HG02571 (cell line): ENCODE data around the gene TSPAN16.

ENCODE experiments used
- ATAC-seq: cut with Tn5 transposase; IDR thresholded peaks from one replicate; pipeline ENCODE4 v1.9.1; 2021; ENCODE audit warnings: mild to moderate bottlenecking, moderate library complexity; ENCODE audit not compliant: unreplicated experiment

TSPAN16 gene, protein sequence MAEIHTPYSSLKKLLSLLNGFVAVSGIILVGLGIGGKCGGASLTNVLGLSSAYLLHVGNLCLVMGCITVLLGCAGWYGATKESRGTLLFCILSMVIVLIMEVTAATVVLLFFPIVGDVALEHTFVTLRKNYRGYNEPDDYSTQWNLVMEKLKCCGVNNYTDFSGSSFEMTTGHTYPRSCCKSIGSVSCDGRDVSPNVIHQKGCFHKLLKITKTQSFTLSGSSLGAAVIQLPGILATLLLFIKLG

DNA sequence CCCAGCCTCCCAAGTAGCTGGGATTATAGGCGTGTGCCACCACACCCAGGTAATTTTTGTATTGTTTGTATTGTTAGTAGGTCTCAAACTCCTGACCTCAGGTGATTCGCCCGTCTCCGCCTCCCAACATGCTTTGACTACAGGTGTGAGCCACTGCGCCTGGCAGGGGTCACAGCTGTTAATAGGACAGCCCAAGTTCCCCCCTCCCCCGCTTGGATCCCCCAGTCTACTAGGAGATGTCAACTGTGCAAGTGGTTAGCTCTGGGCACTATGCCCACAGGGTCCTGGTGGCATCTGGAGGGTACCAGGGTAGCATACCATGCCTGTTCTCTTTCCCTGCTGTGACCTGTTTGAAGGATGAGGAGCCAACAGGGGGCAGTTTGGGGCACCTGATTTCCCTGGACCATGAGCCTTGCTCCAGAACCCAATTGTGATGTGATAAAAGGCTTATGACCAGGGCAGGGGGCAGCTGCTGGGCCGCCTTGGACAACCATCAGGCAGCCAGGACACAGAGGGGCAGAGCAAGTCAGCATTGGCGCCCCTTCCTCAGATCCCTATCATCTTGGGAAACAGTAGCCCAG, at the start of gene TSPAN16:
Gene TSPAN16, plus strand, starts transcription at position 496 of the 581 bp plus-strand sequence. CDS start 138 bp downstream, outside the sequence.
- no peak for ATAC-seq

DNA sequence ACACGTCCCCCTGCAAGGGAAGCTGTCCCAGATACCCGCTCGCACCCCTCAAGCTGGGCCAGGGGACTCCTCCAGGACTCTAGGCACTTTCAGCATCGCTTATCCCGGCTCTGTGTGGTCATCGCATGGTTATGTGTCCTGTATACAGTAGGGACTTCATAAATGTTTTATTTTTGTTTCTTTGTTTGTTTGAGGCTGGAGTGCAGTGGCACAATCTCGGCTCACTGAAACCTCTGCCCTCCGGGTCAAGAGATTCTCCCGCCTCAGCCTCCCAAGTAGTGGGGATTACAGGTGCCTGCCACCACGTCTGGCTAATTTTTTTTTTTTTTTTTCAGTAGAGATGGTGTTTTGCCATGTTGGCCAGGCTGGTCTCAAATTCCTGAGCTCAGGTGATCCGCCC, 49.0 kb upstream of the TSPAN16 start:
- no peak for ATAC-seq

DNA sequence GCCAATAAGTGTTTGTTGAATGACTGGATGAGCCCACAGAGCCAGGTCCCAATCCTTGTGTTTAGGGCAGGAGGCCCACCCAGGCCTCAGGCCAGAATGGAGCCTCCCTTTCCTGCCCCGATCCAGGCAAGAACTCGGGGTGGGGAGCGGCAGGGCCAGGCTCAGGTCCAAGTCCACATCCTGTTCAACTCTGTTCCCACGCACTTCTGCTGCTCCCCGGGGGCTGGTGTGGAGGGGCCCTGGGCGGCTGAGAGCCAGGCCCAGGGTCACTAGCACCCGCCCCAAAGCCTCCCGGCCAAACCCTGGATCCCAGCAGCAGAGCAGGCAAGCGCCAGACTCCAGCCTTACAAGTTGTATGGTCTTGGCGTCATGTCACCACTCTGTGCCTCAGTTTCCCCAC, 48.6 kb upstream of the TSPAN16 start:
- no peak for ATAC-seq

DNA sequence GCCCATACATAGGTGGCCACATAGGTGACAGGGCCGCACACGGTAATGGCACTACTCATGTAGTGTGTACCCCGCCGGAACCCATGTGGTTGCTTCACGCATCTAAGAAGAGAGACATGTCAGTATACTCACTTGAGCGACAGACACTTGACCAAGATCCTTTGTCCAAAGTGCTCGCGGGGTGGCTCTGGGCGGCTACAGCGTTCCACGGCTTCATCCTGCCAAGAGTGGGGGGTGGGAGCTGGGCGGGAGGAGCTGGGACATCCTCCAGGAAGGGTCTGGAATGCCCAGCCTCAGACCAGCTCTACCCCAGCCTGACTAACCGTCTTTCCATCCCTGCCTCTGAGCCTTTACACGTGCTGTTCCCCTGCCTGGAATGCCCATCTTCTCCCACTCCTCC, 48.0 kb upstream of the TSPAN16 start:
- ATAC-seq = no peak

DNA sequence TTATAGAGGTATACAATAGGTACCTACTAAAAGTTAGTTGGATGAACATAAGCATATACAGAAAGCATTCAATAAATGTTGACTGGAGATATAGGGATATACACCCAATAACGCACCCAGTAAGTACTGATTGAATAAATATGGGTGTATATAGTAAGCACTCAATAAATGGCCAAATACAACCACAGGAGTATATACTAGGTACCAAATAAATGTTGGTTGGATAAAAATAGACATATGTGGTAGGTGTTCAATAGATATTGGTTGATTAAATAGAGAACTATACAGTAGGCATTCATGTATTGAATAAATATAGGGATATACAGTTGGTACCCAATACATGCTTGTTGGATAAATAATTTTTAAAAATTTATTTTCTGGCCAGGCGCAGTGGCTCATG, 47.1 kb upstream of the TSPAN16 start:
- no peak for ATAC-seq

DNA sequence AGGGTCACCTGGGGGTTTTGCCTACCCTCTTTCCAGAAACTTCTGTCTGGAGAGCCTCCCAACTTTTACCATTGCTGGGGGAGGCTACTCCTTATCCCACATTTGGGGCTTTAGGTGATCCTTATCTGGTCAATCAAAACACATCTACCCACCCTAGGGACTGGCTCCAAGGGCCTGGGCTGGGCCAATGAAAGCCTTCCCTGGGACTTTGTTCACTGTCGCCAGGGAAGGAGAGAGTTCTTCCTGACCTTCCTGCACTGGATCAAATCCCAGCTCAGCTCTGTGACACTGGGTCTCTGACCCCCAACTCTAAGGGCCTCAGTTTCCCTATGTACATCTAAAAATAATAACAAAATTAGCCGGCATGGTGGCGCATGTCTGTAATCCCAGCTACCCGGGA, 44.7 kb upstream of the TSPAN16 start:
- no peak for ATAC-seq

DNA sequence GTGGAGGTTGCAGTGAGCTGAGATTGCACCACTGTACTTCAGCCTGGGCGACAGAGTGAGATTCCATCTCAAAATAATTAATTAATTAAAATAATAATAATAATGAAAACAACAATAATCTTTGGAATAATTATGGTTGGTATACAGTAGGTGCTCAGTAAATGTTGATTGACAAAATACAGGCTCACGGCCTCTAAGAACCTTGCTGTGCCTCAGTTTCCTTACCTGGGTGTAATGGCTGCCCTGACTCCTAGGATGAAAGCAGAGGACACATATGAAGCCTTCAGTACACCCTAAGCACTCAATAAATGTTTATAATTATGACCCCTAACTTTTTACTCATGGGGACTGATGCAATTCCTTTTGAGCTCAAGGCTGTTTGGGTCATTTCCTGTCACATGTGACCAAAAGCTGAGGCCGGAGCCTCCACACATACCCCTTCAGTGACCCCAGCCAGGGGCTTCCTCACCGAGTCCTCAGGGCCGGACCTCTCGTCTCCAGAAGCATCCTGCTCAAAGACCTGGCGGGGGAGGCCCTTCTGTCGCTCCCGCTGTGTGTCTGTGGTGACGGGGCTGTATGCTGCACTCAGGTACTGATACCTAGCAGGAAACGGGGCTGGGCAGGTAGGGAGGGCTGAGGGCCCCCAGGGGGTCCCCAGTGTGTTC, 44.2 kb upstream of the TSPAN16 start:
- ATAC-seq = no peak

DNA sequence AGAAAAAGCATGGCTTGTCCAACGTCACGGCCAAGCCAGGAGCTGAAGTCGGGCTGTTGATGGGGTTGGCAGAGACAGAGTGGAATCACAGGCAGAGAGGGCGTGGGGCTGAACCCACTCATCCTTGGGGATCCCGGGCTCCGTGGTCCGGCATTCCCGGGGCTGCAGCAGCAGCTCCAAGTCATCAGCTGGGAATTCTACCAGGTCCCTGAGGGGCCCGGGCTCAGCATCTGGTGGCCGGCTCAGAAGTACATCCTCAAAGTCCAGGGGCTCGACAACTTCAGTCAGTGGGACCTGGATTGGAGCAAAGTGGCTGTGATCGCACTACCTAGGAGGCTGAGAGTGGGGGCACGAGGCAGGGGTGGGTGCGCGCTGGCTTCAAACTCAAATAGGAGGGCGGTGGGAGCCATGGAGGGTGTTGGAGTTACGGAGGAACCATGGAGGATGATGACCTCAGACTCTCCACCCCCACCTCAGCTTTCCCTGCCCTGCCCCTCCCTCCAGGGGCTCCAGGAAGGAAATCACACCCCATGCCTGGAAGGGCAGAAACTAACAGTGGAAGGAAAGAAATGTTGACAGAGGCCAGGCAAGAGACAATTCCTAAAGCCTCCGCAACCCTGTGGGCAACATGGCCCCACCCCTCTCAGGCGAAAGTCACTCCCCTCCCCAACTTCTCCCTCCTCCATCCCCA, 43.1 kb upstream of the TSPAN16 start:
- ATAC-seq = no peak

DNA sequence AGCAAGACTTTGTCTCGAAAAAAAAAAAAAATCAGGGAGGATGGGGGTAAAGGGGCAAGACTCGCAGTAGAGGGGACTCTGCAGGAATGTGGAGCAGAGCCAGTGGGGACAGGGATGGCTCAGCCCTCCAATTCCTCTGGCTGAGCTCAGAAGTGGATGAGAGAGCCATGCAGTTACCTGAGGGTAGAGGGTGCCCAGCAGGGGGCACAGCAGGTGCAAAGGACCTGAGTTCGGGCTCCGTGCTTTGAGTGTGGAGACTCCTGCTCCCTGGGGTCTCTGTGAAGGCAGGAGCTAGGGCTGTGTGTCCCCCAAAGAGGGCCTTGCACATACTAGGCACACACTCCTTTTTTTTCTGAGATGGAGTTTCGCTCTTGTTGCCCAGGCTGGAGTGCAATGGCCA, 41.3 kb upstream of the TSPAN16 start:
- ATAC-seq = no peak

DNA sequence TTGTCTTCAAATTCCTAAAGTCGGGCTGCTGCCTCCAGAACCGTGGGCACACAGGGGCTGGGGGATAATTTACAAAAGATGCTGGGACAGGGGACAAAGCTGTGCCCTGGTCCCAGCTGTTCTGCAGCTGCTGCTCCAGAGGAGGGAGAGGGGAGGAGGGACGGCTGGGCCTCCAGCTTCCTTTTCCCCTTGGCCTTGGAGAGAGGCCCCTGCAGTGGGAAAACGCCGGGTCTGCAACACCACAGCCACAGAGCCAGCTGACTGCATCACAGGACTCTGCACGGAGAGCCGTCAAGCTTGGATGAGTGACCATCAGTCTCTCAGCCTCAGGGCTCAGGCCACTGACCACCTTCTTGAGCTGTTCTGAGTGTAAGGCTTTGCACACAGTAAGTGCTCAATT, 39.8 kb upstream of the TSPAN16 start:
- ATAC-seq = no peak

DNA sequence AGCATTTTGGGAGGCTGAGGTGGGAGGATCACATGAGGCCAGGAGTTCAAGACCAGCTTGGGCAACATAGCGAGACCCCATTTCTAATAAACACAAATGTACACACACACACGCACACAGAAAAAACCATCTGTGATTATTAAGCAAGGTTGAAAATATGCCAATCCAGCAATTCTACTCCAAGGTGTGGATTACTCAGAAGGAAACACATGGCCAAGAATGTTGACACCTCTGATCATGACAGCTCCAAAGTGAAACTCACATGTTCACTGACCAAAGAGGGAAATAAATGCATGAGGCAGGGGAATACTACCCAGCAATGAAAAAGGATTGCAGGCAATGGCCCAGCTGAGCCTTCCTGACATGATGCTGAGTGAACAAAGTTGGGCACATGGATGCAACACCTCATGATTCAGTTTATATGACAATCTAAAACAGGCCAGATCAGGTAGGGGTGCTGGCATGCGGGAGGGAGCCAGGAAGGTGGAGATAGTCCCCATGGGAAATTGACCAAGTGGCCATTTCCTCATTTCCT, 38.0 kb upstream of the TSPAN16 start:
- no peak for ATAC-seq

DNA sequence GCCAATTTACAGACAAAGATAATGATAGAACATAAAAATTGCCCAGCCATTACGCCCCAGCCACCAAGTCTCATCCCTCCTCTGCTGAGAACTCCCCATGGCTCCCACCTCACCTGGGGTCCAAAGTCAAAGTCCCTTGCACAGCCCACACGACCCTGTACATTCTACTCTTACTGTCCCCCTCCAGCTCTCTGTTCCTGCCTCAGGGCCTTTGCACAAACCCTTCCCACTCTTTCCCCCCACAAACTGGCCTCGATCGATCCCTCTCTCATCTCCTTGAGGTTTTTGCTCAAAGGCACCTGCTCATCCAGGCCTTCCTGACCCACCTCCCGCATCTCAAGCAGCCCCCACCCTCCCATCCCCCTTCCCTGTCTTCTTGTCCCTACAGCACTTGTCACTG, 35.0 kb upstream of the TSPAN16 start:
- ATAC-seq = no peak

DNA sequence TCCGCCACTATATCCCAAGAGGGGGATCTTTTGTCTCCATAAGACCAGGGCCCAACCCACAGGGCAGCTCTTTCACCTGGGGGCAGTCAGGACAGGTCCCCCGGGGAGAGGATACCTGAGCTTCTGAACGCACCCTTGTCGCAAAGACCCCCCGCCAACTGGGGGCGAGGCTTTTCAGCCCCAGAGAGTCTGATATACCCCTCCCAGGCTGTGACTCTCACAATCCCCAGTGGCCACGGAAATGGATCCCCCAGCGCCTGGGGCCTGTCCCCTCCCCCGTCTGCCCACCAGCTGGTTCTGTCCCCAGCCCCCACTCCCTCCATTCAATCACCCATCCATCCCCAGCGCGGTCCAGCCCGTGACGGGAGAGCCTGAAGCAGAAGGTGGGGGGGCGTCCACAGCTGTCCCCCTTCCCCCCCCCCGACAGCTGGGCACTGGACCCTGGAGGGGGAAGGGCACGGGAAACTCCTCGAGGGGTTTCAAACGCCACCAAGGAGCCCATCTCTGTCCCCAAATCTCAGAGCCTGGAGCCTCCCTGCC, 34.5 kb upstream of the TSPAN16 start:
- ATAC-seq = no peak

DNA sequence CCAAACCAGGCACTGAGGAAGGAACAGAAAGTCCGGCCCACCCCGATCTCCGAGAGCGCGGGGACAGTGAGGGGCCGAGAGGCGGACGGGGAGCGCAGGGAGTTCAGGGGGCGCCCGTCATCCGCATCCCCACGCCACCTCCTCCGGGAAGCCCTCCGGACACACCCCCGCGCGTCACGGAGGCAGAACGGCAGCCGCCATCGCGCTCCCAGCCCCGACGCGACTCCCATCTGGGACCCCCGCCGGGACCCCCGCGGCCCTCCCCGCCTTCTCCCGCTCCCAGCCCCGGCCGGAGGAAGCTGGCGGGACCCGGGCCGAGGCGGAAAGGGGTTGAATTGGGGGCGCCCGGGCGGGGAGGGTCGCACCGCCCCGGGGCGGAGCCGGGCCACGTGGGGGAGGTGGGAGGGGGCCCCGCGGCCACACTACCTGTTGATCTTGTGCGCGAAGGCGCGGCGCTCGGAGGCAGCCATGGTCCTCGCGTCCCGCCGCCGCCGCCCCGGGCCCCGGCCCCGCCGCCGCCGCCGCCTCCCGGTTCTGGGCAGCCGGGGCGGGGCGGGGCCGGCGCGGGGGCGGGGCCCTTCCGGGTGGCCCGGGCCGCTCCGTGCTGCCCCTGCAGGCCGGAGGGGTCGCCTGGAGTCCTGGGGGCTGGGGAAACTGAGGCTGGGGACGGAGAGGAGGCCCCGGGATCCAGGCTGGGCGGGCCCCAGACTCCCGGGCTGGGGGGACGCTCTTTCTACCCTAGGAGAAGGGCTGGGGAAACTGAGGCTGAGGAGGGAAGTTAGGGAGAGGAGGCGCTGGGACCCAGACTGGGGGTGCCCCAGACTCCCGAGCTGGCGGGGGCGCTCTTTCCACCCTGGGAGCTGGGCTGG, 33.8 kb upstream of the TSPAN16 start, which contains the start of gene DOCK6:
Gene DOCK6, minus strand, starts transcription at position 554 of the 869 bp plus-strand sequence. Its CDS starts 84 bp downstream, at position 470.
- no peak for ATAC-seq

DNA sequence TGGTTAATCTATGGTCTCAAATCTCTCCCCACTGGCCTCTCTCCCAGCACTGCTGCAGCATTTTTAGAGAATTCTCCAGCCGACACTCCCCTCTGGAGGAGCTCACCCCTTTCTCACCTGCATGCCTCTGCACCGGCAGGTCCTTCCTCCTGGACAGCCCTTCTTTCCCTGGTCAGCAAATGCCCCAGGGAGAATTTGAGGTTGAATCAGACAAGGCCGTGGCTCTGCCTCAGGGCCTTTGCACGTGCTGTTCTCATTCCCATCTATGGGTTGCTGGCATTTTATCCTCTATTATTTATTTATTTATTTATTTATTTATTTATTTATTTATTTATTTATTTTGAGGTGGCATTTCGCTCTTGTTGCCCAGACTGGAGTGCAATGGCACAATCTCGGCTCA, 32.2 kb upstream of the TSPAN16 start:
- ATAC-seq = no peak

DNA sequence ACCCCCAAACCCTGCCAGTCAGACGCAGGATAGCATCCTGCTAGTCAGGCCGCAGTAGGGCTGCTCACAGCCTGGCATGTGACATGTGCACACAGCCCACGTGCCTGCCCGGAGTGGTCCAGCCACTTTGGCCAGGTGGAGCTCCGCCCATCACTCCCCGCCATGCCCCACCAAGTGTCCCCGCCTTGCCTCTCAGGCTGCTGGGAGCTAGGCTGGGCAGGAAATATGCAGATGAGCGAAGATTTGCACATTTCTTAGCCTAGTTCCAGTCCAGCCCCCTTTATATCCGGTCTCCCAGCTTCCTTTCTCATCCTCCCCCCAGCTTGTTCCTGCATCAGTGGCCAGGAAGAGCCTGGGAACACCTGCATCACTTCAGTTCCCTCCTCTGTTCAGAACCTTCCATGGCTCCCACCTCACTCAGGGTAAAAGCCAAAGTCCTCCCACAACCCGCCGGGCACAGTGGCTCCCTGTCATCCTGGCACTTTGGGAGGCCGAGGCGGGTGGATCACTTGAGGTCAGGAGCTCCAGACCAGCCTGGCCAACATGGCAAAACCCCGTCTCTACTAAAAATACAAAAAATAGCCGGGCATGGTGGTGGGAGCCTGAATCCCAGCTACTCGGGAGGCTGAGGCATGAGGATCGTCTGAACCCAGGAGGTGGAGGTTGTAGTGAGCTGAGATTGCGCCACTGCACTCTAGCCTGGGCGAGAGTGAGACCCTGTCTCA, 31.3 kb upstream of the TSPAN16 start:
- no peak for ATAC-seq

DNA sequence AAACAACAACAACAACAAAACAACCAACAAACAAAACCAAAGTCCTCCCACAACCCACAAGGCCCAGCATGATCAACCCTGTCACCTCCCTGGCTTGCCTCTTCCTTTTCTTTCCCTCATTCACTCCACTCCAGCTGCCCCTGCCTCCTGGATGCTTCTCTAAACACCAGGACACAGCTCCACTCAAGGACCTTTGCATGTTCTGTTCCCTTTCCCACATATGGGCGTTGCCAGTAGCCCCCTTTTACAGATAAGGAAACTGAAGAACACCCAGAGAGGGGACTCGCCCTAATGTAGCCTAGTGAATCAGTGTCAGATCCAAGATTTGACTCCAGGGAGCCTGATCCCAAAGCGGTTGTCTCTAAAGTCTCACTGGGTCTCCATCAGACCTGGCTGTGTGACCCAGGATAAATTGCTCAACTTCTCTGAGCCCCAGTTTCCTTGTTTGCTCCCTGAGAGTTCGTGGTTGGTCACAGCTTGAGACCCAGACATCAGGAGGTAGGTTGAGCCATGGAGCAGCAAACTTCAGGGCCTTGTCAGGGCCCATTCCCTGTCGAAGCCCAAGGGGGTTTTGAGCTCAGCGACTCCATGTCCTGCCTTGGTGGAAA, 30.7 kb upstream of the TSPAN16 start:
- ATAC-seq = no peak

DNA sequence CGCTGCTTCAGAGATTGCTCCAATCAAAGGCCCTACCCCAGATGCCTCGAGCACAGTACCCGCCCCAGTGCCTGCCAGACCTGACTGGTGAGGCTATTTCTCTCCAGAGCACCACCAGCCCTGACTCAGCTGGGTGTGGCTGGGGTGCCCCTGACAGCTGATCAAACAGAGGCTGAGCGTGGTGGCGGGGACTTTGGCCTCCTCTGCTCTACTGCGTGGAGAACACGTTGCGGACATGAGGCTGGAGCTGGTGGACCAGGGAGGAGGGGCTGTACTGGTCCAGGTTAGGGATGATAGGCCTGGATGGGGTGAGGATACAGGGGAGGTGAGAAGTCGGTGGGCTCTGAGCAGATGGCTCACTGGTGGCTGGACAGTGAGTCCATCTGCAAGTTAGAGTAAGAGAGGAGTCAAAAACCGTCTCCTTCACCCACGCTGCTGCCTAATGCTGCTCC, 30.1 kb upstream of the TSPAN16 start:
- ATAC-seq = no peak
